Osteocyte (in vitro differentiated cells): Measurements from ENCODE around the gene DLG4. TPM values are rescaled to one million over a fixed set of nuclear protein-coding genes. Genes with fewer than 3 reads are reported as not detected.

Source experiments
- DNase-seq: peaks from one replicate; pipeline ENCODE4 v3.0.0; 2021; ENCODE audit warnings: mixed read lengths; ENCODE audit not compliant: unreplicated experiment; ENCODE audit errors: extremely low spot score
- H3K27ac Mint-ChIP-seq: one replicate; pipeline ENCODE4 v1.8.0; 2021; ENCODE audit warnings: mild to moderate bottlenecking, mixed read lengths; ENCODE audit not compliant: unreplicated experiment
- H3K27me3 Mint-ChIP-seq: one replicate; pipeline ENCODE4 v1.8.0; 2021; ENCODE audit warnings: mixed read lengths; ENCODE audit not compliant: unreplicated experiment
- H3K36me3 Mint-ChIP-seq: one replicate; pipeline ENCODE4 v1.8.0; 2021; ENCODE audit warnings: mixed read lengths; ENCODE audit not compliant: unreplicated experiment
- H3K4me1 Mint-ChIP-seq: one replicate; pipeline ENCODE4 v1.8.0; 2021; ENCODE audit warnings: mixed read lengths; ENCODE audit not compliant: unreplicated experiment
- H3K4me3 Mint-ChIP-seq: one replicate; pipeline ENCODE4 v1.8.0; 2021; ENCODE audit warnings: mild to moderate bottlenecking, moderate library complexity, mixed read lengths; ENCODE audit not compliant: unreplicated experiment
- H3K9me3 Mint-ChIP-seq: one replicate; pipeline ENCODE4 v1.8.0; 2021; ENCODE audit warnings: mixed read lengths; ENCODE audit not compliant: unreplicated experiment
- CTCF ChIP-seq: fragments of 200-600 bp; sonication (generic); IDR thresholded peaks from 2 replicates; pipeline ENCODE4 v1.5.0; 2021; ENCODE audit warnings: antibody characterized with exemption, mild to moderate bottlenecking, moderate library complexity
- total RNA-seq: library from RNA; stranded (reverse); gene quantifications from 2 replicates; pipeline ENCODE4 v1.2.1, GENCODE V29; 2021

DLG4 gene
- total RNA-seq, 1 donor from 2014 or later = 38.5 TPM

GRCh38 chr17:7232114-7232513 lies 12.5 kb upstream of the DLG4 start:
- no peak for DNase-seq
- peaks cover 45% of the 10 kb centered on the region for H3K4me1 Mint-ChIP-seq

DNA sequence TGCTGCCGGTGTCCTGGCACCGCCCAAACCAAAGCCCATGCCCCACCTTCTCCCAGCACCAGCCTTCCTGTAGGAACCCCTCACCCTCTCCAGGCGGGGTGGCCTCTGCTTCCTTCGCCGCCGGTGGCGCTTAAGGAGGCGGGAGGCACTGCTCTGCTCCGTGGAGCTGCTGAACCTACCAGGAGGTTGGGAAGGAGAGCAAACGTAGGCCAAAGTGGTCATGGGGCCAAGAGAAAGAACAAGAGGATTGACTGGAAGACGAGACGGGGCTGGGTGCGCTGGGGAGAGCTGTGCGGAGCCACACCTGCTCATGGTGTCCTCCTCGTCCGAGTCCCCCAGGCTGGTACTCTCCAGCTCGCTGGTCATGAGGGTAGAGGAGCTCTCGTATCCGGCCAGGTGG lies 9.9 kb upstream of the DLG4 start:
- Mint-ChIP-seq H3K36me3 (peaks cover 33% of the 10 kb centered on the region), H3K27me3 (no peaks in the 10 kb centered on the region), H3K27ac (no peak overlapping the region), H3K4me3 (no peak overlapping the region), H3K9me3 (no peaks in the 10 kb centered on the region), H3K4me1 (peaks cover 31% of the 10 kb centered on the region)
- no peak for TF ChIP-seq CTCF
- DNase-seq = no peak

More at GRCh38 chr17:7232114-7232513, 12.5 kb upstream of the DLG4 start:
- Mint-ChIP-seq H3K9me3 (no peaks in the 10 kb centered on the region), H3K36me3 (peaks cover 41% of the 10 kb centered on the region), H3K27me3 (no peaks in the 10 kb centered on the region), H3K4me3 (peak overlapping the region; percentile 95), H3K27ac (no peak overlapping the region)
- no peak for TF ChIP-seq CTCF

GRCh38 chr17:7228920-7229319 lies 9.3 kb upstream of the DLG4 start:
- Mint-ChIP-seq H3K36me3 (peaks cover 35% of the 10 kb centered on the region), H3K4me1 (peaks cover 32% of the 10 kb centered on the region), H3K9me3 (no peaks in the 10 kb centered on the region), H3K4me3 (no peak overlapping the region), H3K27ac (no peak overlapping the region), H3K27me3 (no peaks in the 10 kb centered on the region)
- TF ChIP-seq CTCF = no peak
- DNase-seq = no peak

DNA sequence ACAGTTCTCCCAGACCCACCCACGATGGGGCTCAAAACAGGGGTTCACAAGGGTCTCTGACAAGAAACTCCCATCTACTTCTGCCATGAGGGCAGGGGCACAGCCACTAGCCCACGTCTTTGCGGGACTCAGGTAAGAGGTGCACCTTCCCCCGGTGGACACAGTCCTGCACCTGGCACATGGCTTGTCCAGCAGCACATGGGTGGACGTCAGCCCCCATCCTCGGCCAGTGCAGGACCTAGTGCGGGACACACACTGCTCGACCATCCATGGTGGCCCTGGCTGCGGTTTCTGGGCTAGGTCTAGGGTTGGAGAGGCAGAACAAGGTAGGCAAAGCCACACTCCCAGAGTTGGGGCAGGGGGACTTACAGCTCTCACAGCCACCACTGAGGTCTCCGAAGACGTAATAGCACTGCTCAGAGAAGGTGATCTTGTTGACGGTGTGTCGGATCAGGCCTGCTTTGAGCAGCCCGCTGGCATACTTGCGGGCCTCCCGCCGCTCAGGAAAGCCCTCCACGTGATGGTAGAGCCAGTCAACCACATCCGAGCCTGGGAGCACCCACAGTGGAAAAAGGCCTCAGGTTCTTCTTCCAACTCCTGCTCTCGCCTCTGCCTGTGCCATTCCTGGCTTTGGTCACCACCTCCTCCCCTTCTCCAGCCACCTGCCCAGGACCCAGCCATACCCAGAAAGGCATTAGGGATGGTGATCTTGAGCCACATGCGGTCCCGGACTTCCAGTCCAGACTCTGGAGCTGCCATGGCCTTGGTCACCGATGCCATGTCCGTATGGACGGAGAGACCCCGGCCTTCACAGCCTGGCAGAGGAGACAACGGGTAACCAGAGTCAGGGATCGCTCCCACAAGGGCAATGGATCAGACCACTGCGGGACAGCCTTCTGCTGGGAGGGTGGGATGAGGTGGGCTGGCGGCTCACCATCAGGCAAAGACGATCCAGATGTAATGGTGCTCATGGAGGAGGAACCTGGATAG lies 7.4 kb upstream of the DLG4 start:
- peaks cover 41% of the 10 kb centered on the region for H3K36me3 Mint-ChIP-seq
- no peak for DNase-seq
- no peak overlapping the region for H3K4me3 Mint-ChIP-seq
- no peak for TF ChIP-seq CTCF
- no peak overlapping the region for H3K27ac Mint-ChIP-seq
- peaks cover 22% of the 10 kb centered on the region for H3K4me1 Mint-ChIP-seq
- H3K9me3 Mint-ChIP-seq = no peaks in the 10 kb centered on the region
- H3K27me3 Mint-ChIP-seq = no peaks in the 10 kb centered on the region

- H3K4me3 Mint-ChIP-seq = no peak overlapping the region
- peaks cover 40% of the 10 kb centered on the region for H3K36me3 Mint-ChIP-seq
- no peaks in the 10 kb centered on the region for H3K27me3 Mint-ChIP-seq
- no peaks in the 10 kb centered on the region for H3K9me3 Mint-ChIP-seq
- H3K27ac Mint-ChIP-seq = no peak overlapping the region
- TF ChIP-seq CTCF = no peak
- no peak for DNase-seq
- peaks cover 23% of the 10 kb centered on the region for H3K4me1 Mint-ChIP-seq
Measured at GRCh38 chr17:7225711-7226331, 6.2 kb upstream of the DLG4 start.
